Activated B cell treated with CpG ODN at 0.5 μM for 24 hours (primary cell): ENCODE measurements around the gene CIT. TPM values are rescaled to one million over a fixed set of nuclear protein-coding genes. Genes with fewer than 3 reads are reported as not detected.

ENCODE experiments used
- ATAC-seq: fragments of 200-7000 bp; cut with Tn5 transposase; one replicate; pipeline ENCODE4 v1.10.0; 2021; ENCODE audit warnings: low read depth, mild to moderate bottlenecking, moderate library complexity
- CTCF ChIA-PET: fragments of 350-600 bp; sonication (Branson Sonifier 250); formaldehyde crosslinking; loops from one replicate; lab custom pipeline; 2021; ENCODE audit warnings: antibody characterized with exemption; lab: Charles Lee
- POLR2A ChIA-PET: fragments of 350-600 bp; sonication (Branson Sonifier 250); formaldehyde crosslinking; loops from one replicate; lab custom pipeline; 2021; ENCODE audit warnings: antibody characterized with exemption; lab: Charles Lee
- DNase-seq: peaks from one replicate; pipeline ENCODE4 v3.0.0; 2022
- H3K27ac Mint-ChIP-seq: one replicate; pipeline ENCODE4 v1.8.0; 2020; ENCODE audit warnings: mixed read lengths
- H3K27me3 Mint-ChIP-seq: one replicate; pipeline ENCODE4 v1.8.0; 2021; ENCODE audit warnings: mixed read lengths
- H3K36me3 Mint-ChIP-seq: one replicate; pipeline ENCODE4 v1.8.0; 2021; ENCODE audit warnings: low read depth, mixed read lengths
- H3K4me1 Mint-ChIP-seq: one replicate; pipeline ENCODE4 v1.8.0; 2021; ENCODE audit warnings: mixed read lengths
- H3K4me3 Mint-ChIP-seq: one replicate; pipeline ENCODE4 v1.8.0; 2020; ENCODE audit warnings: mild to moderate bottlenecking, mixed read lengths
- H3K9me3 Mint-ChIP-seq: one replicate; pipeline ENCODE4 v1.8.0; 2020; ENCODE audit warnings: mixed read lengths
- intact Hi-C: fragments of 100-400 bp; cut with micrococcal nuclease; formaldehyde crosslinking; loops from one replicate; pipeline ENCODE4 v1.15.1; 2024
- total RNA-seq: library from RNA; stranded (reverse); gene quantifications from 2 replicates; pipeline ENCODE4 v1.2.3, GENCODE V29; 2022
- TF ChIP-seq, protein P1 (sequence below): fragments of 200-600 bp; IDR thresholded peaks from one replicate; pipeline ENCODE4 v1.8.0; 2022; ENCODE audit warnings: antibody characterized with exemption, mild to moderate bottlenecking

The CIT gene
- total RNA-seq, 1 donor from 2014 or later, result 6.1 TPM

DNA sequence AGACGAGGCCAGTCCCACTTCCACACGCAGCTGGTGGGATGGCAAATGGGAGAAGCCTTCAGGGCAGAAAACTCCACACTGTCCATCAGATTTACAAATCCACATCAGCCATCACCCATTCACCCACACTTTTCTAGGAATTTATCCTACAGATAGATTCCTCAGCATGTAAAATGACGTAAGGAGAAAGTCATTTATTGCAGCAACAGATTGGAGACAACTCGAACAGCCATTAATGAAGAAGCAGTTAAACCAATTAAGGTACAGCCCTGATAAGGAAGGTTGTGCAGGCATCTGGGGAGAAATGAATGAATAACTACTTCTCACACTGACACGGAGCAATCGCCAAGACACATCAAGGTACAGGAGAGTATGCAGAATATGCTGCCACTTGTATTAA, 183.0 kb downstream of the CIT start:
- DNase-seq, result no peak
- Mint-ChIP-seq H3K36me3 (no peaks in the 10 kb centered on the region), H3K4me3 (no peak overlapping the region), H3K9me3 (no peaks in the 10 kb centered on the region), H3K27me3 (no peaks in the 10 kb centered on the region), H3K27ac (no peak overlapping the region), H3K4me1 (no peaks in the 10 kb centered on the region)
- intact Hi-C loops, result no loop called here
- ChIA-PET POLR2A (no interaction called here), CTCF (interaction anchor here (1.1 to 2.0 kb wide), 2 partner anchors 12 to 26 kb away, joined by 3 to 5 read pairs; partner anchors contain the start of gene PRKAB1)
- TF ChIP-seq, protein P1, sequence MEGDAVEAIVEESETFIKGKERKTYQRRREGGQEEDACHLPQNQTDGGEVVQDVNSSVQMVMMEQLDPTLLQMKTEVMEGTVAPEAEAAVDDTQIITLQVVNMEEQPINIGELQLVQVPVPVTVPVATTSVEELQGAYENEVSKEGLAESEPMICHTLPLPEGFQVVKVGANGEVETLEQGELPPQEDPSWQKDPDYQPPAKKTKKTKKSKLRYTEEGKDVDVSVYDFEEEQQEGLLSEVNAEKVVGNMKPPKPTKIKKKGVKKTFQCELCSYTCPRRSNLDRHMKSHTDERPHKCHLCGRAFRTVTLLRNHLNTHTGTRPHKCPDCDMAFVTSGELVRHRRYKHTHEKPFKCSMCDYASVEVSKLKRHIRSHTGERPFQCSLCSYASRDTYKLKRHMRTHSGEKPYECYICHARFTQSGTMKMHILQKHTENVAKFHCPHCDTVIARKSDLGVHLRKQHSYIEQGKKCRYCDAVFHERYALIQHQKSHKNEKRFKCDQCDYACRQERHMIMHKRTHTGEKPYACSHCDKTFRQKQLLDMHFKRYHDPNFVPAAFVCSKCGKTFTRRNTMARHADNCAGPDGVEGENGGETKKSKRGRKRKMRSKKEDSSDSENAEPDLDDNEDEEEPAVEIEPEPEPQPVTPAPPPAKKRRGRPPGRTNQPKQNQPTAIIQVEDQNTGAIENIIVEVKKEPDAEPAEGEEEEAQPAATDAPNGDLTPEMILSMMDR, result no peak
- ATAC-seq, result no peak

DNA sequence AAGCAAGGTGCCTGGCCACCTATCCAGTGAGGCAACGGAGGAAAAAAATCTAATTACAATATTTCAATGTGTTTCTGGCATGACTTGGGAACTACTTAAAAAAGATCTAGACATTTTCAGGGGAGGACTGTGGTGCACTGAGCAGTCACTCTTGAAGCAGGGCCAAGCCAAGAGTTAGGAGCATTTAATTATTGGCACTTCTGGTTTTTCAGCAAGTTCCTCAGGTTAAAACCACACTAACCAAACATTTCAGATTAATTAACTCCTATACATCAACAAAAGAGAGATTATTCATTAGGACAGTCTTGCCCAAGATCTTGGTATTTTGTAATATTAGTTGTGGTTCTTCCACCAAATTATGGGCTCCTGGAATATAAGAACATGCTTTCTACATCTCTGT, 183.6 kb downstream of the CIT start:
- ATAC-seq (no peak), DNase-seq (no peak)
- Mint-ChIP-seq H3K9me3 (no peaks in the 10 kb centered on the region), H3K27ac (no peak overlapping the region), H3K36me3 (no peaks in the 10 kb centered on the region), H3K4me1 (no peaks in the 10 kb centered on the region), H3K27me3 (no peaks in the 10 kb centered on the region), H3K4me3 (no peak overlapping the region)
- POLR2A ChIA-PET, result no interaction called here
- TF ChIP-seq, protein P1, result no peak
- intact Hi-C loops, result no loop called here
- CTCF ChIA-PET, result no interaction called here

DNA sequence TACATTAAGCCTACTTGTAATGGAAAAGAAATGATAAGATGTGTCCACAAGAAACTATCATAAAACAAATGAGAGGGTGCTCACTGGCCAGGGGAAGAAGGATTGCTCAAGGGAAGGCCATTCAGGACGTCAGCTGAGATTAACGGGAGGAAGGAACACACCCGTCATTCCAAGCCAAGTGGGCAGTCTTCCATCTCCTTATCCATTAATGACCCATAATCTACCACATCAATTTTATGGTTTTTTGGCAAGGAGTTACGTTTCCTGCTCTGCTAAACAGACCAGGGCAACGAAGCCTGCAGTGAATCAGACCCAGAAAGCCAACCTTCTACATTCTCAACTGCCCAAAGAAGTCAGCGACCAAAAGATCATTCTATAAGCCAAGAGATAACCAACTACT, 184.1 kb downstream of the CIT start:
- no peaks in the 10 kb centered on the region for H3K27me3 Mint-ChIP-seq
- CTCF ChIA-PET, result no interaction called here

DNA sequence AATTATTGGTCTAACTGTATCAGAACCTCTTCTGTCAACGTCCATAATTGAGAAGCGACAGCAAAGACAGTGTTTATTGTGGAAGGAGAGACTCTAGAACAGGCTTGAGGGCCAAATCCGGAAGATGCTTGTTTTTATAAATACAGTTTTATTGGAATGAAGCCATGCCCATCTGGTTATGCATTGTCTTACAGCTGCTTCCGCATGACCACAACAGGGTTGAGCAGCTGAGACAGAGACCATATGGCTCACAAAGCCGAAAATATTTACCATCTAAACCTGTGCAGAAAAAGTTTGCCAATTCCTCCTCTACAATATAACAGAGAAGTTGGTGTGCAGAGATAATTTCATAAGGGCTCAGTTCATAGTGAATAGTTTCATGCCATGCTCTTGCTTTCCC, 184.7 kb downstream of the CIT start:
- no peak overlapping the region for H3K4me3 Mint-ChIP-seq

More for the DNA sequence above, 184.1 kb downstream of the CIT start:
- no peak for DNase-seq
- TF ChIP-seq, protein P1, result no peak
- ATAC-seq, result no peak
- intact Hi-C loops, result no loop called here
- H3K4me3 Mint-ChIP-seq, result no peak overlapping the region
- no peaks in the 10 kb centered on the region for H3K9me3 Mint-ChIP-seq
- no peaks in the 10 kb centered on the region for H3K36me3 Mint-ChIP-seq
- no peak overlapping the region for H3K27ac Mint-ChIP-seq
- POLR2A ChIA-PET, result no interaction called here
- H3K4me1 Mint-ChIP-seq, result no peaks in the 10 kb centered on the region

DNA sequence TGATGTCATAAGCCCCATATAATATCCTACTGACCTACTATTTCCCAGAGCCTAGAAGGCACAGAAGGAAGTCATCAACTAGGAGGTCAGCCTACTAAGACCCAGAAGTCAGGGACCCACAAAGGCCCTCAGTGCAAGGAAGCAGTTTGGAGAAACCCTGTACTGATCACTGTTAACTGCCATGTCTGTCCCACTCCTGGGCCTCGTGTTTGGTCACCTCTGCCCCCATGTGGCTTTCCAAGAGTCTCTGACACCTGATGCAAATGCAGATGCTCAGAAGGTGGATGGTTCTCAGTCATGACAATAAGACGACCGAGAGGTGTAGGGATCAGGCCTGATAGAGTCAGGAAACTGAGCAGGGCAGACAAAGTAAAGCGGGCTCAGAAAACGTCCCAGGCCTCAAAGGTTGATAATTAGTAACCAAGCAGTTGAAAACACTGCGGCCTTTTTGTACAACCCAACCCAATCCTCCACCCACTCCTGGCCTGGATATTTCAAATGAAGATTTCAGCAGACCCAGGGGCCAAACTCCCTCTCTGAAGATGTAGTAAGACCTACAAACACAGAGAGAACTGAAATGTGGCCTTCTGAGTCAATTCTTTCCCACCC, 185.8 kb downstream of the CIT start:
- Mint-ChIP-seq H3K4me3 (no peak overlapping the region), H3K9me3 (no peaks in the 10 kb centered on the region), H3K27ac (no peak overlapping the region), H3K4me1 (peaks cover 9% of the 10 kb centered on the region), H3K27me3 (no peaks in the 10 kb centered on the region), H3K36me3 (no peaks in the 10 kb centered on the region)
- TF ChIP-seq, protein P1, result no peak
- intact Hi-C loops, result no loop called here
- DNase-seq, result no peak
- CTCF ChIA-PET, result no interaction called here
- POLR2A ChIA-PET, result no interaction called here
- ATAC-seq, result no peak

More for the DNA sequence above, 184.7 kb downstream of the CIT start:
- no peak for DNase-seq
- intact Hi-C loops, result no loop called here
- ATAC-seq, result no peak
- Mint-ChIP-seq H3K9me3 (no peaks in the 10 kb centered on the region), H3K4me1 (peaks cover 5% of the 10 kb centered on the region), H3K36me3 (no peaks in the 10 kb centered on the region), H3K27ac (no peak overlapping the region), H3K27me3 (no peaks in the 10 kb centered on the region)
- TF ChIP-seq, protein P1, result no peak
- ChIA-PET POLR2A (no interaction called here), CTCF (no interaction called here)
